Gastroesophageal sphincter (tissue), 4 donors: ENCODE data around the gene SMARCAL1. TPM values are rescaled to one million over a fixed set of nuclear protein-coding genes. Genes with fewer than 3 reads are reported as not detected.

ENCODE experiments used
- ATAC-seq: fragments of 150-250 bp; one replicate; pipeline ENCODE4 v1.9.1; 2016; ENCODE audit warnings: mild to moderate bottlenecking, moderate library complexity
- H3K27ac ChIP-seq, 4 donors: fragments of 200-600 bp; sonication (generic) in 3 of 4; 1 replicate in 3 of 4; 2 replicates in 1 of 4; pipeline ENCODE4 v1.5.1; 2016 to 2019
- H3K27me3 ChIP-seq: fragments of 200-600 bp; sonication (generic); one replicate; pipeline ENCODE4 v1.5.1; 2019
- H3K36me3 ChIP-seq, 2 donors: fragments of 200-600 bp; sonication (generic); one replicate each; pipeline ENCODE4 v1.5.1; 2019; ENCODE audit warnings: control low read depth in 1 of 2
- H3K4me1 ChIP-seq, 3 donors: fragments of 200-600 bp; sonication (generic); 1 replicate in 2 of 3; 2 replicates in 1 of 3; pipeline ENCODE4 v1.5.1; 2016 to 2019; ENCODE audit warnings: control low read depth in 2 of 3
- H3K4me3 ChIP-seq, 2 donors: fragments of 200-600 bp; sonication (generic); one replicate each; pipeline ENCODE4 v1.5.1; 2019; ENCODE audit warnings: mild to moderate bottlenecking in 1 of 2, moderate library complexity in 1 of 2
- H3K9me3 ChIP-seq, 3 donors: fragments of 200-600 bp; sonication (generic); one replicate each; pipeline ENCODE4 v1.5.1; 2017 to 2019; ENCODE audit warnings: control low read depth in 2 of 3
- EP300 ChIP-seq: sonication (generic); formaldehyde crosslinking; IDR thresholded peaks from one replicate; pipeline ENCODE4 v1.6.1; 2017; ENCODE audit warnings: antibody characterized with exemption, mild to moderate bottlenecking
- POLR2A ChIP-seq, 2 donors: fragments of 450-650 bp; IDR thresholded peaks; one replicate each; pipeline ENCODE4 v1.6.1; 2017; ENCODE audit warnings: antibody characterized with exemption in 2 of 2, mild to moderate bottlenecking in 2 of 2, moderate library complexity in 1 of 2
- POLR2AphosphoS5 ChIP-seq: sonication (generic); formaldehyde crosslinking; IDR thresholded peaks from one replicate; pipeline ENCODE4 v1.6.1; 2017; ENCODE audit warnings: antibody characterized with exemption
- WGBS, 2 donors: methylation state at CpG; one replicate each; pipeline ENCODE4 v1.1.5; 2018; ENCODE audit warnings: low coverage in 1 of 2; 5-methylcytosine and 5-hydroxymethylcytosine counted together
- total RNA-seq, 4 donors: library from RNA; depleted of rRNA; stranded (reverse); fragments of >200 nt; gene quantifications; one replicate each; pipeline ENCODE4 v1.1.0, GENCODE V29; 2016
- TF ChIP-seq, protein P1 (sequence below), 4 experiments: fragments of 200-600 bp in 2 of 4; fragments of 450-650 bp in 2 of 4; sonication (generic) in 1 of 4; IDR thresholded peaks; one replicate each; pipeline ENCODE4 v1.5.1; 2017 to 2019; ENCODE audit warnings: antibody characterized with exemption in 4 of 4, mild to moderate bottlenecking in 2 of 4, moderate library complexity in 2 of 4

Gene SMARCAL1
- total RNA-seq, 4 donors from 2014 or later, result 7.5 to 14.7 (median 10.7) TPM

GRCh38 chr2:216416571-216417307 is 4.5 kb downstream of the SMARCAL1 start:
- peaks cover 0 to 62% of the 10 kb centered on the region in 2 donors for H3K36me3 ChIP-seq
- H3K4me1 ChIP-seq, result peaks cover 0 to 11% (median 0%) of the 10 kb centered on the region in 3 donors
- no peak for ATAC-seq
- H3K27me3 ChIP-seq, result no peaks in the 10 kb centered on the region
- H3K27ac ChIP-seq, result no peak overlapping the region
- no peaks in the 10 kb centered on the region for H3K9me3 ChIP-seq
- WGBS, 2 donors, result 85 to 100% methylated on average over 2 to 5 of the region's 6 CpGs
- TF ChIP-seq, protein P1, sequence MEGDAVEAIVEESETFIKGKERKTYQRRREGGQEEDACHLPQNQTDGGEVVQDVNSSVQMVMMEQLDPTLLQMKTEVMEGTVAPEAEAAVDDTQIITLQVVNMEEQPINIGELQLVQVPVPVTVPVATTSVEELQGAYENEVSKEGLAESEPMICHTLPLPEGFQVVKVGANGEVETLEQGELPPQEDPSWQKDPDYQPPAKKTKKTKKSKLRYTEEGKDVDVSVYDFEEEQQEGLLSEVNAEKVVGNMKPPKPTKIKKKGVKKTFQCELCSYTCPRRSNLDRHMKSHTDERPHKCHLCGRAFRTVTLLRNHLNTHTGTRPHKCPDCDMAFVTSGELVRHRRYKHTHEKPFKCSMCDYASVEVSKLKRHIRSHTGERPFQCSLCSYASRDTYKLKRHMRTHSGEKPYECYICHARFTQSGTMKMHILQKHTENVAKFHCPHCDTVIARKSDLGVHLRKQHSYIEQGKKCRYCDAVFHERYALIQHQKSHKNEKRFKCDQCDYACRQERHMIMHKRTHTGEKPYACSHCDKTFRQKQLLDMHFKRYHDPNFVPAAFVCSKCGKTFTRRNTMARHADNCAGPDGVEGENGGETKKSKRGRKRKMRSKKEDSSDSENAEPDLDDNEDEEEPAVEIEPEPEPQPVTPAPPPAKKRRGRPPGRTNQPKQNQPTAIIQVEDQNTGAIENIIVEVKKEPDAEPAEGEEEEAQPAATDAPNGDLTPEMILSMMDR (IDR thresholded peaks at IDR 0.05), result no peak
- TF ChIP-seq POLR2A (IDR thresholded peaks at IDR 0.05), result no peak
- no peak for TF ChIP-seq POLR2AphosphoS5
- no peak for TF ChIP-seq EP300
- H3K4me3 ChIP-seq, result no peak overlapping the region

DNA sequence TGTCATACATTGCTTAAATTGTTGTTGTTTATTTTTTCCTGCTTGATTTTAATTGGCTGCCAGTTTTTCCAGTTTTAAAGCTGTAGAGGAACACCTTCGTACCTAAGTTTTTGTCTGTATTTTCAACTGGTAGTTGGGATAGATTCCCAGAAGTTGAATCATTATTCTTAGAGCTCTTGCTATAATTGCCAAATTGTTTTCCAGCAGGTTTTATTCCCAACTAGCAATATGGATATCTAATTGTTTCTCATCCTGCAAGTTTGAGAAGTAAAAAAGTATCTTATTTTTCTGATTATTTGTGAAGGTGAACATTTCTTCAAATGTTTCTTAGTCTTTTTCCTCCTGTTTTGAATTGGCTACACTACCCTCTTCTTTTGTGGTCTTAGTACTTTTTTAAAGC is 6.7 kb downstream of the SMARCAL1 start:
- 33 to 35% methylated on average over 1 of the region's 1 CpG for WGBS, 2 donors
- Histone ChIP-seq H3K27me3 (no peaks in the 10 kb centered on the region), H3K27ac (no peak overlapping the region), H3K4me1 (no peaks in the 10 kb centered on the region), H3K4me3 (no peak overlapping the region), H3K9me3 (no peaks in the 10 kb centered on the region), H3K36me3 (peaks cover 3 to 85% of the 10 kb centered on the region in 2 donors)
- TF ChIP-seq, protein P1 (IDR thresholded peaks at IDR 0.05), result no peak
- TF ChIP-seq POLR2AphosphoS5 (no peak), POLR2A (IDR thresholded peaks at IDR 0.05) (no peak), EP300 (no peak)
- no peak for ATAC-seq

- Histone ChIP-seq H3K4me3 (no peak overlapping the region), H3K27me3 (no peaks in the 10 kb centered on the region), H3K36me3 (peaks cover 3 to 88% of the 10 kb centered on the region in 2 donors), H3K9me3 (no peaks in the 10 kb centered on the region), H3K4me1 (no peaks in the 10 kb centered on the region), H3K27ac (no peak overlapping the region)
- ATAC-seq, result no peak
- no peak for TF ChIP-seq POLR2A (IDR thresholded peaks at IDR 0.05)
- no peak for TF ChIP-seq EP300
- TF ChIP-seq, protein P1 (IDR thresholded peaks at IDR 0.05), result no peak
- no peak for TF ChIP-seq POLR2AphosphoS5
- 82 to 89% methylated on average over 3 to 9 of the region's 9 CpGs for WGBS, 2 donors
Observed at GRCh38 chr2:216420367-216421101, 8.2 kb downstream of the SMARCAL1 start.

DNA sequence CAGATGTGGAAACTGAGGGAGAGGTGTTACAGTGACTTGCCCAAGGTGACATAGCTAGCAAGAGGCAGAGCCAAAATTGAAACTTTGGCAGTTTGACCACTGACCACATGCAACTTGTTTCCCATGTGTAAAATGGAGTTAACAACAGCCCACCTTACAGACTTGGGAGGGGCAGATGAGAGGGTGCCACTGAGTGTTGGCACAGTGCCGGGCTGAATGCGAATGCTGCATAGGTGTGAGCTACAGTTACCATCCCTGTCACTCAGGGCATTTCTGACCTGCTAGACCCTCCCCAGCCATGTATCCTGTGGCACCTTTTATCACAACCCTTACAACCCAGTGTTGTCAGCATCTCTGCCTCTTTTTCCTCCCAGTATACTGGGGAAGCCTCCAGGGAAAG is 10.8 kb downstream of the SMARCAL1 start:
- H3K27ac ChIP-seq, result no peak overlapping the region
- no peak overlapping the region for H3K4me3 ChIP-seq
- WGBS, 2 donors, result 90% methylated on average over 2 of the region's 2 CpGs; no CpG with 5 or more reads in 1 of the 2 donors
- ATAC-seq, result no peak
- H3K9me3 ChIP-seq, result no peaks in the 10 kb centered on the region
- no peaks in the 10 kb centered on the region for H3K4me1 ChIP-seq
- TF ChIP-seq POLR2AphosphoS5 (no peak), EP300 (no peak), POLR2A (IDR thresholded peaks at IDR 0.05) (no peak)
- TF ChIP-seq, protein P1 (IDR thresholded peaks at IDR 0.05), result no peak
- peaks cover 3 to 86% of the 10 kb centered on the region in 2 donors for H3K36me3 ChIP-seq
- no peaks in the 10 kb centered on the region for H3K27me3 ChIP-seq
